GM12891 (cell line): ENCODE data around the gene FBN2.

ENCODE experiments used
- POLR2A ChIP-seq: IDR thresholded peaks from 2 replicates; pipeline ENCODE4 v1.6.1; 2011; ENCODE audit warnings: low read depth, low read length, control low read depth
- POLR2AphosphoS5 ChIP-seq: IDR thresholded peaks from 2 replicates; pipeline ENCODE4 v1.6.1; 2011; ENCODE audit warnings: low read depth, low read length, control low read depth
- POU2F2 ChIP-seq: IDR thresholded peaks from 2 replicates; pipeline ENCODE4 v1.6.1; 2011; ENCODE audit warnings: low read depth, mild to moderate bottlenecking, control low read depth, low read length, moderate library complexity
- SPI1 ChIP-seq: IDR thresholded peaks from 2 replicates; pipeline ENCODE4 v1.6.1; 2011; ENCODE audit warnings: low read depth, low read length, control low read depth
- TAF1 ChIP-seq: IDR thresholded peaks from 2 replicates; pipeline ENCODE4 v1.6.1; 2011; ENCODE audit warnings: low read depth, low read length, control low read depth

GRCh38 chr5:128208436-128208835, 329.6 kb downstream of the FBN2 start:
- no peak for TF ChIP-seq POLR2AphosphoS5
- no peak for TF ChIP-seq POU2F2
- no peak for TF ChIP-seq POLR2A
- TF ChIP-seq TAF1 = no peak
- TF ChIP-seq SPI1 = no peak
